Fibroblast of pulmonary artery (primary cell): ENCODE results near the gene CLPTM1.

Experiments
- DNase-seq: peaks from one replicate; pipeline ENCODE4 v3.0.0-alpha.2; 2010; ENCODE audit warnings: low read depth
- H3K4me3 ChIP-seq: replicated peaks from 2 replicates; pipeline ENCODE4 v1.5.1; 2011; ENCODE audit warnings: low read depth, mild to moderate bottlenecking, control low read depth, low read length, moderate library complexity
- TF ChIP-seq, protein P1 (sequence below): IDR thresholded peaks from 2 replicates; pipeline ENCODE4 v1.5.1; 2011; ENCODE audit warnings: mild to moderate bottlenecking, control low read depth, low read length, inconsistent platforms; ENCODE audit errors: missing control alignments

The CLPTM1 gene

GRCh38 chr19:44948237-44948636, 6.9 kb upstream of the CLPTM1 start:
- TF ChIP-seq, protein P1, sequence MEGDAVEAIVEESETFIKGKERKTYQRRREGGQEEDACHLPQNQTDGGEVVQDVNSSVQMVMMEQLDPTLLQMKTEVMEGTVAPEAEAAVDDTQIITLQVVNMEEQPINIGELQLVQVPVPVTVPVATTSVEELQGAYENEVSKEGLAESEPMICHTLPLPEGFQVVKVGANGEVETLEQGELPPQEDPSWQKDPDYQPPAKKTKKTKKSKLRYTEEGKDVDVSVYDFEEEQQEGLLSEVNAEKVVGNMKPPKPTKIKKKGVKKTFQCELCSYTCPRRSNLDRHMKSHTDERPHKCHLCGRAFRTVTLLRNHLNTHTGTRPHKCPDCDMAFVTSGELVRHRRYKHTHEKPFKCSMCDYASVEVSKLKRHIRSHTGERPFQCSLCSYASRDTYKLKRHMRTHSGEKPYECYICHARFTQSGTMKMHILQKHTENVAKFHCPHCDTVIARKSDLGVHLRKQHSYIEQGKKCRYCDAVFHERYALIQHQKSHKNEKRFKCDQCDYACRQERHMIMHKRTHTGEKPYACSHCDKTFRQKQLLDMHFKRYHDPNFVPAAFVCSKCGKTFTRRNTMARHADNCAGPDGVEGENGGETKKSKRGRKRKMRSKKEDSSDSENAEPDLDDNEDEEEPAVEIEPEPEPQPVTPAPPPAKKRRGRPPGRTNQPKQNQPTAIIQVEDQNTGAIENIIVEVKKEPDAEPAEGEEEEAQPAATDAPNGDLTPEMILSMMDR, result no peak
- no peak for DNase-seq

DNA sequence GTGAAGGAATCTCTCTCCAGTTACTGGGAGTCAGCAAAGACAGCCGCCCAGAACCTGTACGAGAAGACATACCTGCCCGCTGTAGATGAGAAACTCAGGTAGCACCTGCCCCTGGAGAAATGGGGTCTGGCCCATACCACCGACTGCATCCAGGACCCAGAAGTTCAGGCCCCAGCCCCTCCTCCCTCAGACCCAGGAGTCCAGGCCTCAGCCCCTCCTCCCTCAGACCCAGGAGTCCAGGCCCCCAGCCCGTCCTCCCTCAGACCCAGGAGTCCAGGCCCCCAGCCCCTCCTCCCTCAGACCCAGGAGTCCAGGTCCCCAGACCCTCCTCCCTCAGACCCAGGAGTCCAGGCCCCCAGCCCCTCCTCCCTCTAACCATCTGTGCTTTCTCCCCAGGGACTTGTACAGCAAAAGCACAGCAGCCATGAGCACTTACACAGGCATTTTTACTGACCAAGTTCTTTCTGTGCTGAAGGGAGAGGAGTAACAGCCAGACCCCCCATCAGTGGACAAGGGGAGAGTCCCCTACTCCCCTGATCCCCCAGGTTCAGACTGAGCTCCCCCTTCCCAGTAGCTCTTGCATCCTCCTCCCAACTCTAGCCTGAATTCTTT, 6.3 kb upstream of the CLPTM1 start:
- TF ChIP-seq, protein P1, result no peak
- DNase-seq, result no peak
- no peak overlapping the region for H3K4me3 ChIP-seq

More at GRCh38 chr19:44948237-44948636, 6.9 kb upstream of the CLPTM1 start:
- H3K4me3 ChIP-seq, result no peak overlapping the region

DNA sequence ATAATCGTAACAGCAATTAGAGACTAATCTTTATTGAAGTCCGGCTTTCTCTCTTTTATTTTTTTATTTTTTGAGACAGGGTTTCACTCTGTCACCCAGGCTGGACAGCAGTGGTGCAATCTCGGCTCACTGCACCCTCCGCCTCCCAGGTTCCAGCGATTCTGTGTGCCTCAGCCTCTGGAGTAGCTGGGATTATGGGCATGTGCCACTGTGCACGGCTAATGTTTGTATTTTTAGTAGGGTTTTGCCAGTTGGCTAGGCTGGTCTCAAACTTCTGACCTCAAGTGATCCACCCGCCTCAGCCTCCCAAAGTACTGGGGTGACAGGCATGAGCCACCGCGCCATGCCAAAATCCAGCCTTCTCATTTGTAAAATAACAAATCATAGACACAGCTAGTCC, 5.6 kb upstream of the CLPTM1 start:
- TF ChIP-seq, protein P1, result no peak
- DNase-seq, result no peak
- no peak overlapping the region for H3K4me3 ChIP-seq

GRCh38 chr19:44951179-44952159, 3.7 kb upstream of the CLPTM1 start:
- TF ChIP-seq, protein P1, result peak; percentile 81
- peak; percentile 86 for DNase-seq
- H3K4me3 ChIP-seq, result no peak overlapping the region

DNA sequence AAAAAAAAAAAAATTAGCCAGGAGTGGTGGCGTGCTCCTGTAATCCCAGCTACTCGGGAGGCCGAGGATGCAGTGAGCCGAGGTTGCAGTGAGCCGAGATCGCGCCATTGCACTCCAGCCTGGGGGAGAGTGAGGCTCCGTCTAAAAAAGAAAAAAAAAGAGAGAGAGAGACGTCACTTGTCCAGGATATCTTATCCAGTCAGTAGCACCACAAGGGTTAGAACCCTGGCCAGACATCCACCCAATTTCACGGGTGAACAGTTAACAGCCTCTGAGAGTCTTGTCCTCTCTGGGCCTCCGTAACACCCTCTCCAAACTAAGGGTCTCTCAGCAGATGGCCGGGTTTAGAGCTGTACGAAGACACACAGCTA, 917 bp upstream of the CLPTM1 start:
- DNase-seq, result no peak
- H3K4me3 ChIP-seq, result peak overlapping the region; percentile 96
- TF ChIP-seq, protein P1, result no peak

DNA sequence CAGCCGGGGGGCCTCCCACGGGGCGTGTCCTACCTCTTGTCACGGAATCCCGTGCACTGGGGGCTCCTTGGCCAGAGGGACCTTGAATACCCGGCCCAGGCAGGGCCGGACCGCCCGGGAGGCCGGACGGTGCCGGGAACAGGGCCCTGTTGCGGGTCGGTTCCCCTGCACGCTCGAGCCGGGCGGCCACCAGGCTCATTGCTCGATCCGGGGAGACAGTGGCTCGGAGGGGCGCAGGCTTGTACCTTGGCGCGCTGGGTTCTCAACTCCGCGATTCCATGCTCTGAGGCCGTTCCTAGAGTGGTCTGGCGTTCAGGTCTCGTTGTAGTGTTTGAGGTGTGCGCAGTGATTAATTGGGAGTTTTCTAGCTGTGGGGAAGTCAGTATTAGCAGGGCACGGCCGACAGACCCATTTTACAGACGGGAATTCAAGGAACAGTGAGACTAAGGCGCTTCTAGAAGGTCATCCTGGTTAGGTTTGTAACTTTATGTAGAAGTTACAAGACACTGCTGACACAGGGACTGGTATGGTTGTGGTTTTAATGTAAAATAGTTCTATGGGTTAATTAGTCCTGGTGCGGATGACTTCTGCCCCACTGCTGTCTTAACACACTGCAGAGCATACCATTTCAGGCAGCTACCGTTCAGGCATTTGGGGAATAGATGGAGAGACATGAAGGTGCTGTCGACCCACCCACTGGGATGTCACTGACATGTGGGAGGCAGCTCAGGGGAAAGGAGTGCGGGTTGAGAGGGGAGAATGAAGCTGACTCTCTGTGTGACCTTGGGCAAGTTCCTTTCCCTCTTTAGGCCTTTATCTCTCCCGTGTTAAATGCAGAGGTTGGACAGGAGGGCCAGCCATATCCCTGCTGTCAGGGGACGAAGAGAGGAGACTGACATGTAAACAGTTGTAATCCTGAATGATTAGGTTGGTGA, 592 bp downstream of the CLPTM1 start:
- peak overlapping the region; percentile 96 for H3K4me3 ChIP-seq
- DNase-seq, result no peak
- TF ChIP-seq, protein P1, result no peak
